Lower lobe of right lung (tissue), 2 donors: ENCODE results near the gene ERC1. TPM values are rescaled to one million over a fixed set of nuclear protein-coding genes. Genes with fewer than 3 reads are reported as not detected.

Experiments used
- ATAC-seq, 2 donors: fragments of 200-7000 bp; cut with Tn5 transposase; one replicate each; pipeline ENCODE4 v1.9.1; 2020 to 2022; ENCODE audit warnings: mild to moderate bottlenecking in 2 of 2, moderate library complexity in 2 of 2
- DNase-seq: peaks from one replicate; pipeline ENCODE4 v3.0.0-alpha.2; 2020
- H3K27ac ChIP-seq: fragments of 200-600 bp; one replicate; pipeline ENCODE4 v1.8.0; 2022
- H3K27me3 ChIP-seq: fragments of 200-600 bp; one replicate; pipeline ENCODE4 v1.8.0; 2022; ENCODE audit warnings: low read depth
- H3K36me3 ChIP-seq: fragments of 200-600 bp; one replicate; pipeline ENCODE4 v1.8.0; 2022; ENCODE audit warnings: mild to moderate bottlenecking
- H3K4me1 ChIP-seq: fragments of 200-600 bp; one replicate; pipeline ENCODE4 v1.8.0; 2022
- H3K4me3 ChIP-seq: fragments of 200-600 bp; one replicate; pipeline ENCODE4 v1.8.0; 2022; ENCODE audit warnings: mild to moderate bottlenecking
- H3K9me3 ChIP-seq: fragments of 200-600 bp; one replicate; pipeline ENCODE4 v1.8.0; 2022
- intact Hi-C: fragments of 100-400 bp; cut with DNase I; formaldehyde crosslinking; loops from one replicate; pipeline ENCODE4 v1.11.0; 2022
- total RNA-seq: library from RNA; stranded (reverse); fragmentation: NEBNext Ultra II Directional; extraction: Animal tissue kit (Norgen Biotek cat#: 25700); gene quantifications from one replicate; pipeline ENCODE4 v1.2.1, GENCODE V29; 2021
- TF ChIP-seq, protein P1 (sequence below): fragments of 200-600 bp; IDR thresholded peaks from one replicate; pipeline ENCODE4 v1.8.0; 2022; ENCODE audit warnings: antibody characterized with exemption, mild to moderate bottlenecking
- donor health status: DM: no; HTN: yes; CAD: no; lungs with severe emphysema.

The ERC1 gene
- total RNA-seq, 1 donor from 2014 or later, result 66.3 TPM

DNA sequence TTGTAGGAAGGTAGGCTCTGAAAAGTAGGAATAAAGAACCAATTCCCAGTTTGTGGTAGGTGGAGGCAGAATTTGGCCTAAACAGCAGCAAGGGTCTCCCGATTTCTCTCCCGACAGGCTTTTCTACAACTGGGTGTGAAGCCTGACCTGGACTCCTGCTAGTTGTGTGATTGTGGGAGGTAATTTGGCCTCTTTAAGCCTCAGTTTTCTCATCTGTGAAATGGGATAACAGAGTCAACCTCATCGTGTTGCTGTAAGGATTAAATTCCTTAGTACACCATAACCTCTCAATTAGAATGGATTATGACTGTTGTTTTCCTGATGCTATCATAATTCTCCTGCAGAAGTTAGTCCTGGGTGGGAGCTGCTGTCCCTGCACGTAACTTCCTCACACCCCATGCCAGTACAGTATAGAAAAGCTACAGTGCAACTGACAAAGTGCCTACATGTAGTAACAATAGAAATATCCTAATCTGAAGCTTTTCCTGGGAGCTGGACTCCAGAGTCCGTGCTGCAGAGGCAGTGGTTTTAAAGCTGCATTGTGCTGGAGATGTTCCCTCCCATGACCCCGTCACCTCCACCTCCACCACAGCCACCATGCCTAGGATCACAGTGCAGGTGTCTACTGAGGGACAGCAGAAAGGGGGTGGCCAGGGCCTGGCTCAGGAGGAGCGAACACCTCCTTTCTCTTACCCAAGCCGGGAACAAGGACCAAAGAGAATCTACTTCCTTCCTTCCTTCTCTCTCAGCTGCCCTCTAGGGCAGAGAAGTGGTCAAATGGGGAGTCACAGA lies 526.9 kb downstream of the ERC1 start:
- intact Hi-C loops, result no loop called here
- H3K27me3 ChIP-seq, result no peaks in the 10 kb centered on the region
- H3K27ac ChIP-seq, result no peak overlapping the region
- TF ChIP-seq, protein P1, sequence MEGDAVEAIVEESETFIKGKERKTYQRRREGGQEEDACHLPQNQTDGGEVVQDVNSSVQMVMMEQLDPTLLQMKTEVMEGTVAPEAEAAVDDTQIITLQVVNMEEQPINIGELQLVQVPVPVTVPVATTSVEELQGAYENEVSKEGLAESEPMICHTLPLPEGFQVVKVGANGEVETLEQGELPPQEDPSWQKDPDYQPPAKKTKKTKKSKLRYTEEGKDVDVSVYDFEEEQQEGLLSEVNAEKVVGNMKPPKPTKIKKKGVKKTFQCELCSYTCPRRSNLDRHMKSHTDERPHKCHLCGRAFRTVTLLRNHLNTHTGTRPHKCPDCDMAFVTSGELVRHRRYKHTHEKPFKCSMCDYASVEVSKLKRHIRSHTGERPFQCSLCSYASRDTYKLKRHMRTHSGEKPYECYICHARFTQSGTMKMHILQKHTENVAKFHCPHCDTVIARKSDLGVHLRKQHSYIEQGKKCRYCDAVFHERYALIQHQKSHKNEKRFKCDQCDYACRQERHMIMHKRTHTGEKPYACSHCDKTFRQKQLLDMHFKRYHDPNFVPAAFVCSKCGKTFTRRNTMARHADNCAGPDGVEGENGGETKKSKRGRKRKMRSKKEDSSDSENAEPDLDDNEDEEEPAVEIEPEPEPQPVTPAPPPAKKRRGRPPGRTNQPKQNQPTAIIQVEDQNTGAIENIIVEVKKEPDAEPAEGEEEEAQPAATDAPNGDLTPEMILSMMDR, result no peak
- DNase-seq, result no peak
- H3K4me3 ChIP-seq, result no peak overlapping the region
- H3K4me1 ChIP-seq, result no peaks in the 10 kb centered on the region
- H3K9me3 ChIP-seq, result no peaks in the 10 kb centered on the region
- H3K36me3 ChIP-seq, result no peaks in the 10 kb centered on the region
- no peak for ATAC-seq

DNA sequence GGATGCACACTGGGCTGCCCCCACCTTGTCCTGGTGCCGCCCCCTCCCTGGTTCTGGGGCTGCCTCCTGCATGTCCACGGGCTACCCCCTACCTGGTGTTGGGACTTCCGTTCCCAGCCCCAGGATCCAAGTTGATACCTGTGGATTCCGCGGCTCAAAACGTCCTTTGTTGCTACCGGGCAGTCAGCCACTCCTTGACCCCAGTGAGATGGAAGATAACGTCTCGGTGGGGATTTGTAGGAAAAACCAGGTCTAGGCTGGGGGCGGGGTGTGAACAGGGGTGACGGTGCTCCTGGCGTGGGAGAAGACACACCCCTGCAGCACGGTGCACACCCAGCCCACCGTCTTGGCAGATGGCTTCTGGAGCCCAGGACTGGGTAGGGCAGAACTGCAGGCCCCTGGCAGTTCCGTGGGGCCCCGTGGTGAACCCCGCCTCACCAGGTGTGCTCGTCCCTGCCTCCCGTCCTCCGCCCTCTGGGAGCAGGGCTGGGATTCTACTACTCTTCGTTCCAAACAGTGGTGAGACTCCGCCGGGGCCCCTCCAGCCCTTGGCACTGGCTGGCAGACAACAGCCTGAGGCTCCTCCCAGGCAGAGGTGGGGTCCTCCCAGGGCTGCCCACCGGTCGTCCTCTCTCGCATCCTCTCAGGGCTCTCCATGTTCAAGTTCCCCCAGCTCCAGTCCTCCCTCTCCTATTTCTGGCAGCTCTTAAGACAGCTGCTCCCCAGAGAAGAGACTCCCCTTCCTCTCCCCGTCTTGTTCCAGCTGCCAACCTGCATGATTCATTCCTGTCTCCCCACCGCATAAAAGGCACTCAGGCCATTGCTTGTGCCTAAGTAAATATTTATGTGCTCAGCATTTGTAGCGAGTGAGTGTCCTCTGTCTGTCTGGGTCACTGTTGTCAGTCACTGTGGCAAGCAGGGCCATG lies 527.8 kb downstream of the ERC1 start:
- Histone ChIP-seq H3K27ac (no peak overlapping the region), H3K4me3 (no peak overlapping the region), H3K36me3 (no peaks in the 10 kb centered on the region), H3K27me3 (no peaks in the 10 kb centered on the region), H3K4me1 (no peaks in the 10 kb centered on the region), H3K9me3 (no peaks in the 10 kb centered on the region)
- intact Hi-C loops, result no loop called here
- TF ChIP-seq, protein P1, result no peak
- no peak for DNase-seq
- ATAC-seq, result peak; percentile 77 to 89

DNA sequence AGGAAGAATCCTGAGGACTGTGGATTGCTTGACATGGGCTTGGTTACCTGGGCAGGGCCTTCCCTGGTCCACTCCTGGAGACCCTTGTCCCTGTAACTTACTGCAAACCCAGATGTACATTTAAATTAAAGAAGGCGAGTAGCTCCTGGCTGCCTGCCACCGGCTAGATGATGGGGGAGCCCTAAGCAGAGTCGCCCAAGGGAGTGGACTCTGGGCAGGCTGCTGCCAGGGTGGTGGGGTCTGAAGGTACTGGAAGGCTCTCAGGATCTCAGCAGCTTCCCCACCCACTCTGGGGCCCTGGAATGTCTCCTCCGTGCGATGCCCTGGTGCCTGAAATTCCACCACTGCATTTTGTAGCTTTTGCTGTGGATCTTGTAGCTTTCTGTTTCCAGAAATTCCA lies 528.6 kb downstream of the ERC1 start:
- TF ChIP-seq, protein P1, result no peak
- intact Hi-C loops, result no loop called here
- Histone ChIP-seq H3K36me3 (no peaks in the 10 kb centered on the region), H3K27ac (no peak overlapping the region), H3K4me3 (no peak overlapping the region), H3K9me3 (no peaks in the 10 kb centered on the region), H3K27me3 (no peaks in the 10 kb centered on the region), H3K4me1 (no peaks in the 10 kb centered on the region)
- peak; percentile 9 to 23 for ATAC-seq
- DNase-seq, result no peak

DNA sequence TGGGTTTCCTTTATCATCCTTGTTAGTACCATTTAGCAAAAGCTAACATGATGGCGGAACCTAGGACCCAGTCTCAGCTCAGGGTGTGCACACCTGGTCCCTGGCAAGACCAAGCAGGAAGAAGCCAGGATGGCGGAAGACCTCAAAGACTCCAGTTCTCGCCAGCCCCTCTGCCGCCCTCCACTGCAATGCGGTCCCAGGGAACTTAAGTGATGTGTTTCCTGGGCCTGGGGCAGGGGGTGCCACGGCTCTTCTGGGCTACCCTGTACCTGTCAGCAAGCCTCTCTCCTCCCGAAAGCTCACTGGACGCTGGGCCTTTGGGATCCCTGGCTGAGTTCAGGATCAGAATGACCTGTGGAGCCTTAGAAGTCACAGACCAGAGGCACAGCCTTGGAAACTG lies 532.0 kb downstream of the ERC1 start:
- Histone ChIP-seq H3K27me3 (peaks cover 8% of the 10 kb centered on the region), H3K4me1 (no peaks in the 10 kb centered on the region), H3K36me3 (no peaks in the 10 kb centered on the region), H3K4me3 (no peak overlapping the region), H3K27ac (no peak overlapping the region), H3K9me3 (no peaks in the 10 kb centered on the region)
- ATAC-seq (no peak), DNase-seq (no peak)
- TF ChIP-seq, protein P1, result no peak
- intact Hi-C loops, result no loop called here

DNA sequence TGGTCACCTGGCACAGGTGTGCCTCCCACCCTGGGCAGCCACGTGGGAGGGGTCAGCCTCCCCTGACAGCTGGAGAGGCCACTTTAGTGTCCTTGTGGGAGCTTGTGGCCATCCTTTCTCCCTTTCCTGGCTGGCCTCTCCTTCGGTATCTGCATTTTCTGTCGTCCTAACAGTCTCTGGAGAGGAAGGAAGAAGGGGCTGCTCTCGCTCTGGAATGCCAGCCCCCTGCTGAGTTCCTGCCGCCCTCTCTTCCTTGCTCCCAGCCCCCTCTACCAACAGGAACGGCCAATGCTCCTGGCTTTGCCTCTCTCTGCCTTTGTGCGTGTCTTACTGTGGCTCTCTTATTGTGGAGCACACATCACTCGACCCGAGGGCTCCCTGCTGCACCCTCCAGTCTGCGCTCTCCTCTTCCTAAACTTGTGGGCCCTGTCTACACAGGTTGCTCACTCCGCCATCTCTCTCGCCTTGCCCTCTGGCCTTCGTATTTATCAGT lies 532.6 kb downstream of the ERC1 start:
- no peaks in the 10 kb centered on the region for H3K4me1 ChIP-seq
- intact Hi-C loops, result no loop called here
- no peaks in the 10 kb centered on the region for H3K9me3 ChIP-seq
- DNase-seq (no peak), ATAC-seq (no peak)
- TF ChIP-seq, protein P1, result no peak
- H3K27ac ChIP-seq, result no peak overlapping the region
- H3K4me3 ChIP-seq, result no peak overlapping the region
- H3K36me3 ChIP-seq, result no peaks in the 10 kb centered on the region
- peaks cover 8% of the 10 kb centered on the region for H3K27me3 ChIP-seq
